Uterus (tissue), 4 donors: Measurements from ENCODE around the gene DIAPH3. TPM values are rescaled to one million over a fixed set of nuclear protein-coding genes. Genes with fewer than 3 reads are reported as not detected.

Experiments used
- DNase-seq, 2 donors: peaks; one replicate each; pipeline ENCODE4 v3.0.0-alpha.2; 2019 to 2020
- H3K27ac ChIP-seq, 2 donors: fragments of 200-600 bp; sonication (generic); 1 replicate in 1 of 2; 2 replicates in 1 of 2; pipeline ENCODE4 v1.5.1; 2016 to 2018
- H3K27me3 ChIP-seq, 2 donors: fragments of 200-600 bp; sonication (generic); one replicate each; pipeline ENCODE4 v1.5.1; 2018 to 2019; ENCODE audit warnings: control low read depth in 1 of 2
- H3K36me3 ChIP-seq, 2 donors: fragments of 200-600 bp; sonication (generic); one replicate each; pipeline ENCODE4 v1.5.1; 2019; ENCODE audit warnings: control low read depth in 1 of 2
- H3K4me1 ChIP-seq, 2 donors: fragments of 200-600 bp; sonication (generic); one replicate each; pipeline ENCODE4 v1.5.1; 2018 to 2019; ENCODE audit warnings: control low read depth in 1 of 2
- H3K4me3 ChIP-seq, 2 donors: fragments of 200-600 bp; sonication (generic); 1 replicate in 1 of 2; 2 replicates in 1 of 2; pipeline ENCODE4 v1.5.1; 2018 to 2019; ENCODE audit warnings: mild to moderate bottlenecking in 1 of 2
- H3K9me3 ChIP-seq, 2 donors: fragments of 200-600 bp; sonication (generic); one replicate each; pipeline ENCODE4 v1.5.1; 2019; ENCODE audit warnings: control low read depth in 1 of 2
- CTCF ChIP-seq, 4 experiments: fragments of 200-600 bp in 2 of 4; fragments of 450-650 bp in 2 of 4; sonication (generic) in 2 of 4; IDR thresholded peaks; one replicate each; pipeline ENCODE4 v1.5.1; 2016 to 2019; ENCODE audit warnings: antibody characterized with exemption in 4 of 4, mild to moderate bottlenecking in 2 of 4, moderate library complexity in 1 of 4
- POLR2A ChIP-seq, 2 donors: fragments of 450-650 bp; IDR thresholded peaks; one replicate each; pipeline ENCODE4 v1.6.1; 2016; ENCODE audit warnings: antibody characterized with exemption in 2 of 2, mild to moderate bottlenecking in 1 of 2, moderate library complexity in 1 of 2
- intact Hi-C: fragments of 100-400 bp; cut with DNase I; formaldehyde crosslinking; loops from one replicate; pipeline ENCODE4 v1.15.1; 2023; ENCODE audit warnings: low total_unique reads
- total RNA-seq, 4 donors: library from RNA; depleted of rRNA in 3 of 4; stranded (reverse); fragments of >200 nt in 3 of 4; gene quantifications; one replicate each; pipeline versions ENCODE4 v1.1.0 to v1.2.4, GENCODE V29; 2014 to 2023
- donor health status: DM: yes; HTN: yes; CAD: no.

DIAPH3 gene
- total RNA-seq, 4 donors from 2014 or later, result 11.4 TPM; not detected in 3

- intact Hi-C loops, result no loop called here
- DNase-seq, result no peak
- Histone ChIP-seq H3K4me1 (no peaks in the 10 kb centered on the region), H3K27ac (no peak overlapping the region), H3K36me3 (no peaks in the 10 kb centered on the region), H3K4me3 (no peak overlapping the region), H3K27me3 (no peaks in the 10 kb centered on the region), H3K9me3 (no peaks in the 10 kb centered on the region)
- no peak for TF ChIP-seq POLR2A (IDR thresholded peaks at IDR 0.05)
These were observed 354.2 kb downstream of the DIAPH3 start for GRCh38 chr13:59809564-59809963.

- intact Hi-C loops, result no loop called here
- no peak overlapping the region for H3K4me3 ChIP-seq
- H3K27me3 ChIP-seq, result no peaks in the 10 kb centered on the region
- no peak overlapping the region for H3K27ac ChIP-seq
- H3K4me1 ChIP-seq, result no peaks in the 10 kb centered on the region
- no peaks in the 10 kb centered on the region for H3K36me3 ChIP-seq
- DNase-seq, result no peak
- H3K9me3 ChIP-seq, result no peaks in the 10 kb centered on the region
- TF ChIP-seq POLR2A (IDR thresholded peaks at IDR 0.05), result no peak
These were observed 356.9 kb downstream of the DIAPH3 start for GRCh38 chr13:59806801-59807200.

- intact Hi-C loops, result no loop called here
- Histone ChIP-seq H3K9me3 (no peaks in the 10 kb centered on the region), H3K36me3 (no peaks in the 10 kb centered on the region), H3K27ac (no peak overlapping the region), H3K4me1 (no peaks in the 10 kb centered on the region), H3K4me3 (no peak overlapping the region), H3K27me3 (no peaks in the 10 kb centered on the region)
- TF ChIP-seq CTCF (IDR thresholded peaks at IDR 0.05) (no peak), POLR2A (IDR thresholded peaks at IDR 0.05) (no peak)
- DNase-seq, result no peak
These were observed 362.4 kb downstream of the DIAPH3 start for GRCh38 chr13:59801107-59801880.

GRCh38 chr13:59793107-59793506 is 370.6 kb downstream of the DIAPH3 start:
- DNase-seq, result no peak
- Histone ChIP-seq H3K27me3 (no peaks in the 10 kb centered on the region), H3K9me3 (no peaks in the 10 kb centered on the region), H3K4me3 (no peak overlapping the region), H3K4me1 (no peaks in the 10 kb centered on the region), H3K36me3 (no peaks in the 10 kb centered on the region), H3K27ac (no peak overlapping the region)
- intact Hi-C loops, result no loop called here
- TF ChIP-seq POLR2A (IDR thresholded peaks at IDR 0.05) (no peak), CTCF (IDR thresholded peaks at IDR 0.05) (no peak)

GRCh38 chr13:59790626-59791025 is 373.1 kb downstream of the DIAPH3 start:
- Histone ChIP-seq H3K4me3 (no peak overlapping the region), H3K27ac (no peak overlapping the region), H3K4me1 (no peaks in the 10 kb centered on the region), H3K36me3 (no peaks in the 10 kb centered on the region), H3K27me3 (no peaks in the 10 kb centered on the region), H3K9me3 (no peaks in the 10 kb centered on the region)
- DNase-seq, result no peak
- intact Hi-C loops, result no loop called here
- TF ChIP-seq POLR2A (IDR thresholded peaks at IDR 0.05), result no peak
- no peak for TF ChIP-seq CTCF (IDR thresholded peaks at IDR 0.05)

- Histone ChIP-seq H3K27ac (no peak overlapping the region), H3K4me1 (no peaks in the 10 kb centered on the region), H3K27me3 (no peaks in the 10 kb centered on the region), H3K9me3 (no peaks in the 10 kb centered on the region), H3K4me3 (no peak overlapping the region), H3K36me3 (no peaks in the 10 kb centered on the region)
- no peak for DNase-seq
- intact Hi-C loops, result no loop called here
- TF ChIP-seq POLR2A (IDR thresholded peaks at IDR 0.05) (no peak), CTCF (IDR thresholded peaks at IDR 0.05) (no peak)
These were observed 374.2 kb downstream of the DIAPH3 start for GRCh38 chr13:59789558-59789957.
